ENCODE results near the gene PCNX2.

Gene PCNX2

GRCh38 chr1:233281711-233282581, 13.6 kb downstream of the PCNX2 start:
- TF ChIP-seq RAD21 (IDR thresholded peaks at IDR 0.05; ENCODE audit: low read depth) (no peak), NFIC (IDR thresholded peaks at IDR 0.05) (no peak), TAF1 (IDR thresholded peaks at IDR 0.05; ENCODE audit: low read depth) (no peak), YY1 (IDR thresholded peaks at IDR 0.05; ENCODE audit: low read depth) (no peak), MAX (IDR thresholded peaks at IDR 0.05) (no peak), EGR1 (IDR thresholded peaks at IDR 0.05) (no peak), FOXM1 (IDR thresholded peaks at IDR 0.05; ENCODE audit: borderline replicate concordance, low read depth) (no peak), TCF12 (IDR thresholded peaks at IDR 0.05; ENCODE audit: low read depth) (no peak), ZBTB7A (IDR thresholded peaks at IDR 0.05; ENCODE audit: low read depth) (no peak), EP300 (IDR thresholded peaks at IDR 0.05; ENCODE audit: borderline replicate concordance) (no peak), CEBPB (IDR thresholded peaks at IDR 0.05) (no peak), TEAD4 (IDR thresholded peaks at IDR 0.05) (no peak), CREB1 (IDR thresholded peaks at IDR 0.05; ENCODE audit: low read depth) (no peak)
- TF ChIP-seq, protein P1, sequence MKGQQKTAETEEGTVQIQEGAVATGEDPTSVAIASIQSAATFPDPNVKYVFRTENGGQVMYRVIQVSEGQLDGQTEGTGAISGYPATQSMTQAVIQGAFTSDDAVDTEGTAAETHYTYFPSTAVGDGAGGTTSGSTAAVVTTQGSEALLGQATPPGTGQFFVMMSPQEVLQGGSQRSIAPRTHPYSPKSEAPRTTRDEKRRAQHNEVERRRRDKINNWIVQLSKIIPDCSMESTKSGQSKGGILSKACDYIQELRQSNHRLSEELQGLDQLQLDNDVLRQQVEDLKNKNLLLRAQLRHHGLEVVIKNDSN (IDR thresholded peaks at IDR 0.05): no peak
- TF ChIP-seq, protein P2, sequence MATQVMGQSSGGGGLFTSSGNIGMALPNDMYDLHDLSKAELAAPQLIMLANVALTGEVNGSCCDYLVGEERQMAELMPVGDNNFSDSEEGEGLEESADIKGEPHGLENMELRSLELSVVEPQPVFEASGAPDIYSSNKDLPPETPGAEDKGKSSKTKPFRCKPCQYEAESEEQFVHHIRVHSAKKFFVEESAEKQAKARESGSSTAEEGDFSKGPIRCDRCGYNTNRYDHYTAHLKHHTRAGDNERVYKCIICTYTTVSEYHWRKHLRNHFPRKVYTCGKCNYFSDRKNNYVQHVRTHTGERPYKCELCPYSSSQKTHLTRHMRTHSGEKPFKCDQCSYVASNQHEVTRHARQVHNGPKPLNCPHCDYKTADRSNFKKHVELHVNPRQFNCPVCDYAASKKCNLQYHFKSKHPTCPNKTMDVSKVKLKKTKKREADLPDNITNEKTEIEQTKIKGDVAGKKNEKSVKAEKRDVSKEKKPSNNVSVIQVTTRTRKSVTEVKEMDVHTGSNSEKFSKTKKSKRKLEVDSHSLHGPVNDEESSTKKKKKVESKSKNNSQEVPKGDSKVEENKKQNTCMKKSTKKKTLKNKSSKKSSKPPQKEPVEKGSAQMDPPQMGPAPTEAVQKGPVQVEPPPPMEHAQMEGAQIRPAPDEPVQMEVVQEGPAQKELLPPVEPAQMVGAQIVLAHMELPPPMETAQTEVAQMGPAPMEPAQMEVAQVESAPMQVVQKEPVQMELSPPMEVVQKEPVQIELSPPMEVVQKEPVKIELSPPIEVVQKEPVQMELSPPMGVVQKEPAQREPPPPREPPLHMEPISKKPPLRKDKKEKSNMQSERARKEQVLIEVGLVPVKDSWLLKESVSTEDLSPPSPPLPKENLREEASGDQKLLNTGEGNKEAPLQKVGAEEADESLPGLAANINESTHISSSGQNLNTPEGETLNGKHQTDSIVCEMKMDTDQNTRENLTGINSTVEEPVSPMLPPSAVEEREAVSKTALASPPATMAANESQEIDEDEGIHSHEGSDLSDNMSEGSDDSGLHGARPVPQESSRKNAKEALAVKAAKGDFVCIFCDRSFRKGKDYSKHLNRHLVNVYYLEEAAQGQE (IDR thresholded peaks at IDR 0.05; ENCODE audit: low read depth): no peak

DNA sequence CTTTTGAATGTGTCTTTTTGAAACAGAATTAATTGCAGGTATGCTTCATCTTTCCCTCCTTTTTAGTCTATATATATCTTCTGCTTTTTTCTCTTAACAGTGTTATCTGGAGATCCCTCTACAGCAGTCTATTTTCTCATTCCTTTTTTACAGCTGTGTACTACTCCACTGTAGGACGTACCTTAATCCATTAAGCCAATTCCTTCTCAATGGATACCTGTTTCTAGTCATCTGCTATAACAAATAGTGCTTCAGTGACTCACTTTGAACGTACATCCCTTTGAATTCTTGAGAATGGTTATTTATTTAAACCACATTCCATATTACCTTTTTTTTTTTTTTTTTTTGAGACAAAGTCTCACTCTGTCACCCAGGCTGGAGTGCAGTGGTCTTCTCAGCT, 15.6 kb downstream of the PCNX2 start:
- TF ChIP-seq TEAD4 (IDR thresholded peaks at IDR 0.05) (no peak), EGR1 (IDR thresholded peaks at IDR 0.05) (no peak), TAF1 (IDR thresholded peaks at IDR 0.05; ENCODE audit: low read depth) (no peak), EP300 (IDR thresholded peaks at IDR 0.05; ENCODE audit: borderline replicate concordance) (no peak)

- TF ChIP-seq NFIC (IDR thresholded peaks at IDR 0.05): no peak
- no peak for TF ChIP-seq CREB1 (IDR thresholded peaks at IDR 0.05; ENCODE audit: low read depth)
- TF ChIP-seq CEBPB (IDR thresholded peaks at IDR 0.05): no peak
- TF ChIP-seq, protein P1 (IDR thresholded peaks at IDR 0.05): no peak
Measured at GRCh38 chr1:233278631-233279030, 16.9 kb downstream of the PCNX2 start.

- TF ChIP-seq CEBPB (IDR thresholded peaks at IDR 0.05): no peak
- TF ChIP-seq CREB1 (IDR thresholded peaks at IDR 0.05; ENCODE audit: low read depth): no peak
- TF ChIP-seq NFIC (IDR thresholded peaks at IDR 0.05): no peak
- TF ChIP-seq, protein P2 (IDR thresholded peaks at IDR 0.05; ENCODE audit: low read depth): no peak
- no peak for TF ChIP-seq FOXM1 (IDR thresholded peaks at IDR 0.05; ENCODE audit: borderline replicate concordance, low read depth)
- no peak for TF ChIP-seq ZBTB7A (IDR thresholded peaks at IDR 0.05; ENCODE audit: low read depth)
- no peak for TF ChIP-seq YY1 (IDR thresholded peaks at IDR 0.05; ENCODE audit: low read depth)
- no peak for TF ChIP-seq RAD21 (IDR thresholded peaks at IDR 0.05; ENCODE audit: low read depth)
- TF ChIP-seq EGR1 (IDR thresholded peaks at IDR 0.05): no peak
- TF ChIP-seq TCF12 (IDR thresholded peaks at IDR 0.05; ENCODE audit: low read depth): no peak
- TF ChIP-seq TEAD4 (IDR thresholded peaks at IDR 0.05): no peak
- TF ChIP-seq EP300 (IDR thresholded peaks at IDR 0.05; ENCODE audit: borderline replicate concordance): no peak
- TF ChIP-seq, protein P1 (IDR thresholded peaks at IDR 0.05): no peak
- TF ChIP-seq TAF1 (IDR thresholded peaks at IDR 0.05; ENCODE audit: low read depth): no peak
- no peak for TF ChIP-seq MAX (IDR thresholded peaks at IDR 0.05)
Measured at GRCh38 chr1:233277637-233278606, 17.6 kb downstream of the PCNX2 start.

DNA sequence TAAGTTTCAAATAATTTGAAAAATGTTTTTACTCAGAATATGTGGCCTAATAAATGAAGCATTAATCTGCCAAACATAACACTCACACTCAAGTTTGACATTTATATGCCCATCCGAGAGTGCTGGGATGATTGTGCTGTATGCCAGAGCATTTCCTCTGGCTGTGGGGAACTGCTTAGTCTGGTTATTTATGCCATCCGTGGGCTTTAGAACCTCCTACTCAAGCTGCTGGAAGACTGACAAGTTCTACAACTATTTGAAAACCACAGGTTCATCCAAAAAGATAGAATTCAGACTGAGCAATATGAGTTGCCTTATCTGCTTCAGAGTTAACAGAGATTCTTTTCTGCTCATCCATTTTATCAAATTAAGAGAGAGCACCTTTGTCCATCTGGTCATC, 25.9 kb downstream of the PCNX2 start:
- no peak for TF ChIP-seq EP300 (IDR thresholded peaks at IDR 0.05; ENCODE audit: borderline replicate concordance)
- TF ChIP-seq CREB1 (IDR thresholded peaks at IDR 0.05; ENCODE audit: low read depth): no peak
- TF ChIP-seq RAD21 (IDR thresholded peaks at IDR 0.05; ENCODE audit: low read depth): no peak
- no peak for TF ChIP-seq CEBPB (IDR thresholded peaks at IDR 0.05)
- TF ChIP-seq, protein P2 (IDR thresholded peaks at IDR 0.05; ENCODE audit: low read depth): no peak
- no peak for TF ChIP-seq TAF1 (IDR thresholded peaks at IDR 0.05; ENCODE audit: low read depth)
- TF ChIP-seq, protein P1 (IDR thresholded peaks at IDR 0.05): no peak
- TF ChIP-seq MAX (IDR thresholded peaks at IDR 0.05): no peak
- TF ChIP-seq NFIC (IDR thresholded peaks at IDR 0.05): no peak
- no peak for TF ChIP-seq EGR1 (IDR thresholded peaks at IDR 0.05)
